ENCODE measurements around the gene EVA1A. TPM values are rescaled to one million over a fixed set of nuclear protein-coding genes. Genes with fewer than 3 reads are reported as not detected.

The EVA1A gene
- total and polyA plus RNA-seq, 2 of the 8 experiments (the other 6 are each of a cell fraction or from before 2014, with no cell fraction given) = 2.4 to 4.3 TPM

DNA sequence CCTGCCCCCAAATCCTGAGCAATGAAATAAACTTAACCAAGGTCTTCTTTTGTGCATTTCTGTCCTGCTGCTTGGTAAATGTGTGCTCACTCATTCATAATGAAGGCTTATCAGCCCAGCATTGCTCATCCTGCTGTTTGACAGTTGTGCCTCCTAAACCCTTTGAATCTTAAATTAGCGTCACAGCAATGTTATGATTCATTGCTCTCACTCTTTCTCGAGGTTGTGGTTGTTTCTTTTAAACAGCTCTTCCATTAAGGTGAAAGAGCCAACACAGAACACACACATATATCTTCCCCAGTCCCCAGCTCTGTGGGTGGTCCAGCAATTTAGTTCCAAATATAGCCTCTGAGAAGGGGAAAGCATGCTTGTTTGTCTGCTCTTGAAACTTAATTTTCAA, 84.0 kb downstream of the EVA1A start (continued):
- TF ChIP-seq CREB1 (IDR thresholded peaks at IDR 0.05) = no peak

All from H1 (cell line).